ENCODE data around the gene PROSER1. TPM values are rescaled to one million over a fixed set of nuclear protein-coding genes. Genes with fewer than 3 reads are reported as not detected.

PROSER1 gene
- total and polyA plus RNA-seq, 2 of the 4 experiments (the other 2 are of a cell fraction), result 2.0 to 13.4 TPM

- H2AK9ac ChIP-seq (replicated peaks; ENCODE audit: low read depth, low read length, poor library complexity), result no peak overlapping the region
- no peak overlapping the region for H2BK120ac ChIP-seq (ENCODE audit: low read depth, low read length)
- no peak overlapping the region for H3K4ac ChIP-seq (ENCODE audit: low read depth, low read length)
- dilution Hi-C loops (cut with HindIII; ENCODE audit: low sequenced_read_pairs, unreplicated experiment) (no loop called here), in situ Hi-C loops (cut with MboI; ENCODE audit: low sequenced_read_pairs) (no loop called here), intact Hi-C loops (cut with micrococcal nuclease) (loop anchor here (5.0 kb wide), 1 partner anchor 647 kb away; no protein-coding TSS in a partner anchor)
- DNase-seq, result no peak
- WGBS, 2 experiments (ENCODE audit: extremely low coverage in 2 of 2, insufficient read length in 1 of 2), result no CpG with 5 or more reads among the region's 4 CpGs
- H2AK5ac ChIP-seq (ENCODE audit: low read depth, low read length), result no peak overlapping the region
- no peak overlapping the region for H3K18ac ChIP-seq (ENCODE audit: low read depth, low read length)
- no peak for ATAC-seq (ENCODE audit: low read depth)
- no TSS peak for BruUV-seq (replicated peaks)
- no peaks in the 10 kb centered on the region for H3K27me3 ChIP-seq (ENCODE audit: control insufficient read depth, insufficient read depth, low read length)
- H2BK5ac ChIP-seq (ENCODE audit: low read depth, low read length, poor library complexity, severe bottlenecking), result no peak overlapping the region
- H2BK20ac ChIP-seq (ENCODE audit: low read depth, low read length), result no peak overlapping the region
- no peak overlapping the region for H4K8ac ChIP-seq (ENCODE audit: low read depth in 2 of 2, low read length in 2 of 2)
- no peak overlapping the region for H3K56ac ChIP-seq (ENCODE audit: extremely low read depth, insufficient read depth, low read length)
- no peaks in the 10 kb centered on the region for H3K36me3 ChIP-seq (ENCODE audit: control insufficient read depth, insufficient read depth, low read length)
- H4K20me1 ChIP-seq (ENCODE audit: insufficient read depth, low read length), result no peaks in the 10 kb centered on the region
- POLR2A ChIA-PET (ENCODE audit: unreplicated experiment), result no interaction called here
- no peak overlapping the region for H4K91ac ChIP-seq (ENCODE audit: insufficient read depth, low read depth, low read length)
- no peak overlapping the region for H3K27ac ChIP-seq (ENCODE audit: insufficient read depth, low read length)
- H3K79me1 ChIP-seq (ENCODE audit: low read depth in 1 of 2, low read length in 2 of 2), result no peaks in the 10 kb centered on the region
- CTCF ChIA-PET, result no interaction called here
- no peak overlapping the region for H3K23ac ChIP-seq (ENCODE audit: low read depth, low read length)
- H4K5ac ChIP-seq (ENCODE audit: low read depth, low read length), result no peak overlapping the region
- no peak overlapping the region for H3K4me3 ChIP-seq (ENCODE audit: insufficient read depth, low read depth, low read length)
- no peak overlapping the region for H3K14ac ChIP-seq (replicated peaks; ENCODE audit: low read depth, low read length)
- H3K9me3 ChIP-seq (ENCODE audit: control insufficient read depth, insufficient read depth, low read length), result no peaks in the 10 kb centered on the region
- TF ChIP-seq CEBPB (IDR thresholded peaks at IDR 0.05; ENCODE audit: low read depth, low read length) (no peak), MAZ (IDR thresholded peaks at IDR 0.05; ENCODE audit: borderline replicate concordance, low read depth, low read length) (no peak), SMC3 (IDR thresholded peaks at IDR 0.05; ENCODE audit: low read depth, low read length) (no peak), MAFK (IDR thresholded peaks at IDR 0.05; ENCODE audit: low read depth, low read length) (no peak), MXI1 (IDR thresholded peaks at IDR 0.05; ENCODE audit: borderline replicate concordance, low read depth, low read length) (no peak), POLR2A (IDR thresholded peaks at IDR 0.05; ENCODE audit: low read depth, low read length) (no peak), ELK1 (IDR thresholded peaks at IDR 0.05; ENCODE audit: borderline replicate concordance, low read depth, low read length) (no peak), RCOR1 (IDR thresholded peaks at IDR 0.05; ENCODE audit: insufficient replicate concordance, low read length) (no peak), CTCF (conservative IDR thresholded peaks at IDR 0.05; ENCODE audit: low read depth, low read length) (no peak), FOS (IDR thresholded peaks at IDR 0.05; ENCODE audit: low read depth, low read length) (no peak), RAD21 (IDR thresholded peaks at IDR 0.05; ENCODE audit: low read length) (no peak), CHD1 (IDR thresholded peaks at IDR 0.05; ENCODE audit: low read depth, low read length) (no peak), NFE2L2 (IDR thresholded peaks at IDR 0.05; ENCODE audit: low read depth, low read length) (no peak), USF2 (IDR thresholded peaks at IDR 0.05; ENCODE audit: low read depth, low read length) (no peak), BHLHE40 (IDR thresholded peaks at IDR 0.05; ENCODE audit: low read depth, low read length) (no peak), RFX5 (IDR thresholded peaks at IDR 0.05; ENCODE audit: low read depth, low read length) (no peak)
- no peak overlapping the region for H3K9ac ChIP-seq (ENCODE audit: low read depth, low read length)
- H3K9me1 ChIP-seq (ENCODE audit: insufficient read depth, low read length), result no peaks in the 10 kb centered on the region
- H3K4me2 ChIP-seq (ENCODE audit: low read depth, low read length), result no peak overlapping the region
- H3K4me1 ChIP-seq (ENCODE audit: control insufficient read depth, insufficient read depth, low read length), result no peaks in the 10 kb centered on the region
- no peak overlapping the region for H2BK15ac ChIP-seq (ENCODE audit: low read depth, low read length)
- H2AFZ ChIP-seq (replicated peaks; ENCODE audit: low read length, poor library complexity), result no peak overlapping the region
These were observed 67.4 kb downstream of the PROSER1 start for GRCh38 chr13:38970380-38971051.
